Hematopoietic multipotent progenitor cell (in vitro differentiated cells): ENCODE data around the gene S1PR2. TPM values are rescaled to one million over a fixed set of nuclear protein-coding genes. Genes with fewer than 3 reads are reported as not detected.
"Not testable (repeated sequence)": the region's sequence is repeated elsewhere in the genome, so short reads cannot be mapped to it uniquely, and the experiment has no call there.

Source experiments
- DNase-seq, 3 donors: peaks; one replicate each; pipeline ENCODE4 v3.0.0-alpha.2; 2011 to 2015; ENCODE audit warnings: low read depth in 2 of 3, low spot score in 2 of 3
- total RNA-seq: library from RNA; depleted of rRNA; stranded (reverse); fragments of >200 nt; gene quantifications from one replicate; pipeline ENCODE4 v1.2.3, GENCODE V29; 2012

Gene S1PR2
- total RNA-seq, 1 donor, result 6.7 TPM

DNA sequence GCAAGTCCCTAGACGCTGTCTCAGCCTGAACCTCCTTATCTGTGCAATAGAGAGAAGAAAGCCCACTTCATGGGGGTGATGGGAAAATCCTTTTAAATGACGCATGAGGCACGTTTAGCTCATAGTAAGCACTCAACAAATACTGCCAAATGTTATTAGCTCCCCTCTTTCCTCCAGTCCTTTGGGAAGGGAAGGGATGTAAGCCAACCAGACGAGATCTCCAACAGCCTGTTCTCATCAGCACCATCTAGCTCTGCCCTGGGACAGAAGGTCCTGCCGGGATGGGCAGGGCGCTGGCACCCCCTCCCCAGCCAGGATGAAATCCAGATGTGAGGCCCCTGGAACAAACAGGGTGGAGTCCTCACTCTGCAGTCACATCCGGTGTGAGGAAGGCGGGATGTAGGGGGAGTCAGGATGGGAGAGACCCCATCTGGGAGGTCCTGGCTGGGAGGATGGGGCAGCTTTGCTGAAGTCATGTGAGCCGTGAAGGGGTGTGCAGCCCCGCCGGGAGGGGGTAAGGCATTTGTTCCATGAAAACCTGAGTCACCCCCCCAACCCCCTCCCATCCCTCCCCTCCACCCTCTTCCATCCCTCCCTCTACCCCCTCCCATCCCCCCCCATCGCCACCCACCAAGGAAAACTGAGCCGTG, 4.6 kb downstream of the S1PR2 start:
- DNase-seq, result no peak

DNA sequence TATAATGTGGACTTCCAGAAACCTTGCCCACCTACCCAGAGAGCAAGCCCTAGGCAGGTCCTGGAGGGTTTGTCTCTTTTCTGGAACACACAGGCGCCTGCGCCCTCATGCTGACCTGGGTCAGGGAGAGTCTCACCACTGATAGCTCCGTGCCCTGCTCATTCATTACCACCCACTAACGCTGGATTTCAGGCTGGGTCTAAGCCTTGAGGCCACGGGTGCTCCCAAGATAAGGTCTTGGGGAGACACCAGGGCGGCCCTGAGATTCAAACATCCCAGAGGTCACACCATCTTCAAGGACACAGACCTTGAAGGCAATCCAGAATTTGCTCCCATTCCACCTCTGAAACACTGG, 5.1 kb downstream of the S1PR2 start:
- DNase-seq, result no peak

- DNase-seq, result no peak
Observed at GRCh38 chr19:10224337-10224736, 6.8 kb downstream of the S1PR2 start.

GRCh38 chr19:10223488-10224213, 7.5 kb downstream of the S1PR2 start:
- DNase-seq, result no peak

GRCh38 chr19:10222201-10222890, 8.8 kb downstream of the S1PR2 start:
- peak in 1 of 3 donors; percentile 19 for DNase-seq

- DNase-seq, result no peak
Observed at GRCh38 chr19:10220695-10221094, 10.4 kb downstream of the S1PR2 start.

- peak in 2 of 3 donors; percentile 70 to 79 for DNase-seq
Observed at GRCh38 chr19:10219678-10220077, 11.5 kb downstream of the S1PR2 start.

- DNase-seq, result no peak
Observed at GRCh38 chr19:10217085-10217484, 14.0 kb downstream of the S1PR2 start.

GRCh38 chr19:10214784-10215183, 16.3 kb downstream of the S1PR2 start:
- DNase-seq, result no peak

DNA sequence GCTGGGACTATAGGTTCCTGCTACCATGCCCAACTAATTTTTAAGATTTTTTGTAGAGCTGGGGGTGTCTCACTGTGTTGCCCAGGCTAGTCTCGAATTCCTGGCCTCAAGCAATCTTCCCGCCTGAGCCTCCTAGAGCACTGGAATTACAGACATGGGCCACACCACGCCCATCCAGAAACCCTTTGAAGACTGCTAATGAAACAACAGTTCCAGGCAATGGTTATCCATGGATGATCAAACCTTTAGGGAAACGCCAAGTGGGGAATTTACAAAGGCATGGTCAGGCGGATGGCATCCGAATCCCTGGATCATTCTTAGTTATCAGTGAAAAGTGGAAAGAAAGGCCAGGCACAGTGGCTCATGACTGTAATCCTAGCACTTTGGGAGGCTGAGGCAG, 19.4 kb downstream of the S1PR2 start:
- no peak for DNase-seq

DNA sequence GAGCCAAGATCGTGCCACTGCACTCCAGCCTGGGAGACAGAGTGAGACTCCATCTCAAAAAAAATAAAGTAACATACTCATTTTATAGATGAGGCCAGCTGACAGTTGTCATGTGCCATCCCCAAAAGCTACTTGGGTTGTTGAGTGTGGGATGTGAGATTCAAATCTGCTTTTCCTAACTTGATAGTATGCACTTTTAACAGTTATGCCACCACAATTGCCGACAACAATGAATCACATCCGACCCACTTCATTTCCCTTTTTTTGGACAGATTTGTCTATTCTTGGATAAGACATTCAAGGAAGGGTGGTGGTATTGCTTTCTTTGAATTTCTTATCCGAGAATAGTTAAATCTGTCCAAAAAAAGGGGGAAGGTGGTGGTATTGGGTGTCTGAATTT, 20.1 kb downstream of the S1PR2 start:
- no peak for DNase-seq

DNA sequence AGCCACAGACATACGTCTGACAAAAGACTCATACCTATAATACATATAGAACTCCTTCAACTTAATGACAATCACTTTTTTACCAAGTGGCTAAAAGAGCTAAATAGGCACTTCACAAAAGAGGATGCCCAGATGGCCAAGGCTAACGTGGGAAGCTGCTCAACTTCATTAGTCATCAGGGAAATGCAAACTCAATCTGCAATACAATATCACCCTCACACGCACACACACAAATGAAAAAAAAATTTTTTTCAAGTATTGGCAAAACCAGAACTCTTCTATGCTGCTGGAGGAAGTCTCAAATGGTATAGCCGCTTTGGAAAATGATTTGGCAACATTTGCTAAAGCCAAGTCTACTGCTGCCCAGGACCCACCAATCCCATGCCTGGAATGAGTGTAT, 21.8 kb downstream of the S1PR2 start:
- no peak for DNase-seq

DNA sequence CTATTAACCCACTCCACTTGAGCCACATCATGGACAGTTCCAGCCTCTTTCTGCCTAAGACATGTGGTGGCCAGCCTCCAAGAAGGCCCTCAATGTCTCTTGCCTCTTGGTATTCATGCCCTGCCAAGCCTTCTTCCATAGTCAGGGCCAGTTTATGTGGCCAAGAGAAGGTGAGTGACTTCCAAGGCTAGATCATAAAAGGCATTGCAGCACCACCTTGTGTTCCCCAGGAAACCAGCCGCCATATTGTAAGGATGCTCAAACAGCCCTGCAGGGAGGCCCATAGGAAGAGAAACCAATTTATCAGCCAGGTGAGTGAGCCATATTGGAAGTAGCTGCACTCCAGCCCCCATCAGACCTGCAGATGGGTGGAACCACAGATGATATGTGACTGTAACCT, 24.1 kb downstream of the S1PR2 start:
- DNase-seq, result no peak

GRCh38 chr19:10206226-10206885, 24.8 kb downstream of the S1PR2 start:
- no peak for DNase-seq

- DNase-seq, result no peak
Observed at GRCh38 chr19:10205636-10206035, 25.5 kb downstream of the S1PR2 start.

- DNase-seq, result no peak
Observed at GRCh38 chr19:10203686-10204085, 27.4 kb downstream of the S1PR2 start.

- DNase-seq, result no peak
Observed at GRCh38 chr19:10201176-10201575, 30.0 kb downstream of the S1PR2 start.

DNA sequence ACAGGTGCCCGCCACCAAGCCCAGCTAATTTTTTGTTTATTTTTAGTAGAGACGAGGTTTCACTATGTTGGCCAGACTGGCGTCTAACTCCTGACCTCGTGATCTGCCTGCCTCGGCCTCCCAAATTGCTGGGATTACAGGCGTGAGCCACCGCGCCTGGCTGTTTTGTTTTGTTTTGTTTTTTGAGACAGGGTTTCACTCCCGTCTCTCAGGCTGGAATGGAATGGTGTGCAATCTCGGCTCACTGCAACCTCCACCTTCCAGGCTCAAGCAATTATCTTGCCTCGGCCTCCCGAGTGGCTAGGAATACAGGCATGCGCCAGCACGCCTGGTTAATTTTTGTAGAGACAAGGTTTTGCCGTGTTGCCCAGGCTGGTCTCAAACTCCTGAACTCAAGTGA, 31.0 kb downstream of the S1PR2 start:
- DNase-seq, result not testable (repeated sequence)

DNA sequence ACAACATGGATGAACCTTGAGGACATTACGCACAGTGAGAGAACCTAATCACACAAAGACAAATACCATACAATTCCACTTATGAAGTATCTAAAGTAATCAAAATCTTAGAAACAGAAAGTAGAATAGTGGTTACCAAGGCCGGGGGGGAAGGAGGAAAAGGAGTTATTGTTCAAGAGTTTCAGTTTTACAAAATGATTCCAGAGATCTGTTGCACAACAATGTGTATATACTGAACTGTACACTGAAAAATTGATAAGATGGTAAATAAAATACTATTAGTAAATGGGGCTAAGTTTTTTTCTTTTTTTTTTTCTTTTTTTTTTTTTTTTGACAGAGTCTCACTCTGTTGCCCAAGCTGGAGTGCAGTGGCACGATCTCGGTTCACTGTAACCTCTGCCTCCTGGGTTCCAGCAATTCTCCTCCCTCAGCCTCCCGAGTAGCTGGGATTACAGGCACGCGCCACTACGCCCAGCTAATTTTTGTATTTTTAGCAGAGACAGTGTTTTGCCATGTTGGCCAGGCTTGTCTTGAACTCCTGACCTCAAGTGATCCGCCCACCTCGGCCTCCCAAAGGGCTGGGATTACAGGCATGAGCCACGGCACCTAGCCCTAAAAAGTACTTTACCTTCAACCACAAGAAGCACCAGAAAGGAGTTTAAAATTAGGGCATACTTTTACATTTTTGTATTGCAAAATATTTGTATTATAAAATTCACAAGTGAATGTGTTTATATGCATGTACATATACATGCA, 32.1 kb downstream of the S1PR2 start:
- peak in 1 of 3 donors; percentile 33 for DNase-seq

DNA sequence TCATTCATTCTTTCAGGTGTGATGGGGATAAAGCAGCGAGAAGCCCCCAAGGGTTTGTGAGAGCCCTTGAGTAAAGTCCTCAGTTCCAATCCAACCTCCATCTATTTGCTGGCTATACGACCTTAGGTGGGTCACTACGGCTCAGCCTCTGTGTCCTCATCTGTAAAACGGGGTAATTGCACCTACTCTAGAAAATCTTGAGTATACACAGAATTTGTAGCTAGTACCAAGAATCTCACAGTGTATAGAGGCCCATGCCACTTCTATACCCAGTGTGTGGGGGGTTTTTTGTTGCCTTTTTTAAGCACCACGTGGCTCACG, 36.0 kb downstream of the S1PR2 start:
- no peak for DNase-seq
